Measurements from ENCODE around the gene MORC4. TPM values are rescaled to one million over a fixed set of nuclear protein-coding genes. Genes with fewer than 3 reads are reported as not detected.
"Not testable (repeated sequence)": the region's sequence is repeated elsewhere in the genome, so short reads cannot be mapped to it uniquely, and the experiment has no call there.

MORC4 gene
- total RNA-seq, 1 experiment from 2014 or later, result 28.7 TPM

GRCh38 chrX:106972896-106973295 lies 27.1 kb downstream of the MORC4 start:
- Histone ChIP-seq H3K4me1 (replicated peaks) (peaks cover 3% of the 10 kb centered on the region; the same call in 1 of the 2 replicates), H3K36me3 (no peaks in the 10 kb centered on the region), H3K4me3 (no peak overlapping the region), H3K9me3 (replicated peaks) (no peaks in the 10 kb centered on the region), H3K27me3 (replicated peaks) (no peaks in the 10 kb centered on the region), H3K27ac (no peak overlapping the region)
- no peak for DNase-seq (ENCODE audit: low read depth in 1 of 2, low spot score in 2 of 2)

- not testable (repeated sequence) for DNase-seq (ENCODE audit: low read depth in 1 of 2, low spot score in 2 of 2); H3K36me3 ChIP-seq
Observed at GRCh38 chrX:106966547-106966946, 33.5 kb downstream of the MORC4 start.

GRCh38 chrX:106964290-106964689 lies 35.7 kb downstream of the MORC4 start:
- DNase-seq (ENCODE audit: low read depth in 1 of 2, low spot score in 2 of 2), result no peak
- Histone ChIP-seq H3K4me1 (replicated peaks) (no peaks in the 10 kb centered on the region), H3K36me3 (no peaks in the 10 kb centered on the region), H3K27ac (no peak overlapping the region), H3K27me3 (replicated peaks) (no peaks in the 10 kb centered on the region), H3K4me3 (no peak overlapping the region), H3K9me3 (replicated peaks) (no peaks in the 10 kb centered on the region)

More at GRCh38 chrX:106966547-106966946, 33.5 kb downstream of the MORC4 start:
- H3K4me1 ChIP-seq (replicated peaks); H3K27ac ChIP-seq; H3K4me3 ChIP-seq; H3K27me3 ChIP-seq (replicated peaks); H3K9me3 ChIP-seq (replicated peaks): not testable (repeated sequence)

GRCh38 chrX:106963111-106963510 lies 36.9 kb downstream of the MORC4 start:
- Histone ChIP-seq H3K4me1 (replicated peaks) (no peaks in the 10 kb centered on the region), H3K4me3 (no peak overlapping the region), H3K27ac (no peak overlapping the region), H3K36me3 (no peaks in the 10 kb centered on the region), H3K9me3 (replicated peaks) (no peaks in the 10 kb centered on the region), H3K27me3 (replicated peaks) (no peaks in the 10 kb centered on the region)
- DNase-seq (ENCODE audit: low read depth in 1 of 2, low spot score in 2 of 2), result no peak

- Histone ChIP-seq H3K36me3 (no peaks in the 10 kb centered on the region), H3K27ac (no peak overlapping the region), H3K4me3 (no peak overlapping the region), H3K9me3 (replicated peaks) (no peaks in the 10 kb centered on the region), H3K4me1 (replicated peaks) (peaks cover 8% of the 10 kb centered on the region), H3K27me3 (replicated peaks) (no peaks in the 10 kb centered on the region)
- DNase-seq (ENCODE audit: low read depth in 1 of 2, low spot score in 2 of 2), result no peak
Observed at GRCh38 chrX:106959901-106960300, 40.1 kb downstream of the MORC4 start.

- Histone ChIP-seq H3K27ac (no peak overlapping the region), H3K27me3 (replicated peaks) (no peaks in the 10 kb centered on the region), H3K4me1 (replicated peaks) (peaks cover 12% of the 10 kb centered on the region), H3K36me3 (peaks cover 12% of the 10 kb centered on the region), H3K9me3 (replicated peaks) (no peaks in the 10 kb centered on the region), H3K4me3 (no peak overlapping the region)
- no peak for DNase-seq (ENCODE audit: low read depth in 1 of 2, low spot score in 2 of 2)
Observed at GRCh38 chrX:106957856-106958255, 42.2 kb downstream of the MORC4 start.

- no peaks in the 10 kb centered on the region for H3K27me3 ChIP-seq (replicated peaks)
- no peak overlapping the region for H3K4me3 ChIP-seq
- H3K36me3 ChIP-seq, result peaks cover 12% of the 10 kb centered on the region
- peaks cover 12% of the 10 kb centered on the region for H3K4me1 ChIP-seq (replicated peaks)
- DNase-seq (ENCODE audit: low read depth in 1 of 2, low spot score in 2 of 2), result peak in 1 of 2 experiments; percentile 18
- no peaks in the 10 kb centered on the region for H3K9me3 ChIP-seq (replicated peaks)
- peak overlapping the region; percentile 31; the same call in 1 of the 2 replicates for H3K27ac ChIP-seq
Observed at GRCh38 chrX:106955004-106955772, 44.8 kb downstream of the MORC4 start.

- Histone ChIP-seq H3K27ac (no peak overlapping the region), H3K27me3 (replicated peaks) (no peaks in the 10 kb centered on the region), H3K9me3 (replicated peaks) (no peaks in the 10 kb centered on the region), H3K36me3 (peaks cover 12% of the 10 kb centered on the region), H3K4me1 (replicated peaks) (peaks cover 12% of the 10 kb centered on the region), H3K4me3 (no peak overlapping the region)
- DNase-seq (ENCODE audit: low read depth in 1 of 2, low spot score in 2 of 2), result no peak
Observed at GRCh38 chrX:106954041-106954440, 46.0 kb downstream of the MORC4 start.

- Histone ChIP-seq H3K9me3 (replicated peaks) (no peaks in the 10 kb centered on the region), H3K27ac (no peak overlapping the region), H3K36me3 (peaks cover 12% of the 10 kb centered on the region), H3K27me3 (replicated peaks) (no peaks in the 10 kb centered on the region), H3K4me3 (no peak overlapping the region), H3K4me1 (replicated peaks) (peaks cover 12% of the 10 kb centered on the region)
- no peak for DNase-seq (ENCODE audit: low read depth in 1 of 2, low spot score in 2 of 2)
Observed at GRCh38 chrX:106952988-106953387, 47.0 kb downstream of the MORC4 start.

- DNase-seq (ENCODE audit: low read depth in 1 of 2, low spot score in 2 of 2), result no peak
- Histone ChIP-seq H3K36me3 (peaks cover 12% of the 10 kb centered on the region), H3K4me1 (replicated peaks) (peaks cover 12% of the 10 kb centered on the region), H3K4me3 (no peak overlapping the region), H3K27ac (no peak overlapping the region), H3K27me3 (replicated peaks) (no peaks in the 10 kb centered on the region), H3K9me3 (replicated peaks) (no peaks in the 10 kb centered on the region)
Observed at GRCh38 chrX:106952538-106952937, 47.5 kb downstream of the MORC4 start.

GRCh38 chrX:106952089-106952488 lies 47.9 kb downstream of the MORC4 start:
- no peaks in the 10 kb centered on the region for H3K9me3 ChIP-seq (replicated peaks)
- peaks cover 12% of the 10 kb centered on the region for H3K36me3 ChIP-seq
- DNase-seq (ENCODE audit: low read depth in 1 of 2, low spot score in 2 of 2), result no peak
- H3K4me1 ChIP-seq (replicated peaks), result peaks cover 12% of the 10 kb centered on the region
- H3K4me3 ChIP-seq, result no peak overlapping the region
- no peak overlapping the region for H3K27ac ChIP-seq
- H3K27me3 ChIP-seq (replicated peaks), result no peaks in the 10 kb centered on the region

GRCh38 chrX:106951230-106951629 lies 48.8 kb downstream of the MORC4 start:
- no peak for DNase-seq (ENCODE audit: low read depth in 1 of 2, low spot score in 2 of 2)
- no peaks in the 10 kb centered on the region for H3K27me3 ChIP-seq (replicated peaks)
- no peak overlapping the region for H3K27ac ChIP-seq
- H3K4me1 ChIP-seq (replicated peaks), result peaks cover 12% of the 10 kb centered on the region
- H3K4me3 ChIP-seq, result no peak overlapping the region
- H3K36me3 ChIP-seq, result peaks cover 12% of the 10 kb centered on the region
- H3K9me3 ChIP-seq (replicated peaks), result no peaks in the 10 kb centered on the region

- no peak overlapping the region for H3K4me3 ChIP-seq
- peaks cover 12% of the 10 kb centered on the region for H3K36me3 ChIP-seq
- peaks cover 9% of the 10 kb centered on the region for H3K4me1 ChIP-seq (replicated peaks)
- no peaks in the 10 kb centered on the region for H3K9me3 ChIP-seq (replicated peaks)
- H3K27me3 ChIP-seq (replicated peaks), result no peaks in the 10 kb centered on the region
- no peak for DNase-seq (ENCODE audit: low read depth in 1 of 2, low spot score in 2 of 2)
- no peak overlapping the region for H3K27ac ChIP-seq
Observed at GRCh38 chrX:106950381-106950780, 49.6 kb downstream of the MORC4 start.

- Histone ChIP-seq H3K27ac (no peak overlapping the region), H3K4me1 (replicated peaks) (no peaks in the 10 kb centered on the region; the same call in 1 of the 2 replicates), H3K27me3 (replicated peaks) (no peaks in the 10 kb centered on the region), H3K36me3 (peaks cover 7% of the 10 kb centered on the region), H3K4me3 (no peak overlapping the region), H3K9me3 (replicated peaks) (no peaks in the 10 kb centered on the region)
- DNase-seq (ENCODE audit: low read depth in 1 of 2, low spot score in 2 of 2), result no peak
Observed at GRCh38 chrX:106949366-106949765, 50.6 kb downstream of the MORC4 start.

GRCh38 chrX:106948641-106949040 lies 51.4 kb downstream of the MORC4 start:
- H3K27me3 ChIP-seq (replicated peaks), result no peaks in the 10 kb centered on the region
- no peak for DNase-seq (ENCODE audit: low read depth in 1 of 2, low spot score in 2 of 2)
- H3K4me1 ChIP-seq (replicated peaks), result no peaks in the 10 kb centered on the region
- no peaks in the 10 kb centered on the region for H3K9me3 ChIP-seq (replicated peaks)
- no peaks in the 10 kb centered on the region for H3K36me3 ChIP-seq
- no peak overlapping the region for H3K4me3 ChIP-seq
- H3K27ac ChIP-seq, result no peak overlapping the region
